ENCODE measurements around the gene CPNE4.

DNA sequence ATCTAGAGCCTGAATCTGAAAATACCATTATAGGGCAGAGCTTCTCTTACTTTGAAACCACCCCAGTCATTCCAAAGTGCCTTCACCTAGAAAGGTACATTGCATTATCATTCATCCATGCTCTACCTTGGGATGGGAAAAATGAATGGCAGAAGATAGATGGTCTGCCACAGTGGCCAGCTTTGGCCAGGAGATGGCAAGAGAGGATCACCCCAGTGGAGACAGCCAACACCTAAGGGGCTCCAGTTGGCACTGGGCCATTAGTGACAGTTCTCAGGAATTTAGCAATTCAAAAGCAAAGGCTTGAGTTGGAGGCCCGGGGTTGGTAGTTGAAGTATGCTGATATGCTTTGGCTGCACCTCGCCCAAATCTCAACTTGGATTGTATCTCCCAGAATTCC, 278.4 kb downstream of the CPNE4 start:
- TF ChIP-seq, protein P1, sequence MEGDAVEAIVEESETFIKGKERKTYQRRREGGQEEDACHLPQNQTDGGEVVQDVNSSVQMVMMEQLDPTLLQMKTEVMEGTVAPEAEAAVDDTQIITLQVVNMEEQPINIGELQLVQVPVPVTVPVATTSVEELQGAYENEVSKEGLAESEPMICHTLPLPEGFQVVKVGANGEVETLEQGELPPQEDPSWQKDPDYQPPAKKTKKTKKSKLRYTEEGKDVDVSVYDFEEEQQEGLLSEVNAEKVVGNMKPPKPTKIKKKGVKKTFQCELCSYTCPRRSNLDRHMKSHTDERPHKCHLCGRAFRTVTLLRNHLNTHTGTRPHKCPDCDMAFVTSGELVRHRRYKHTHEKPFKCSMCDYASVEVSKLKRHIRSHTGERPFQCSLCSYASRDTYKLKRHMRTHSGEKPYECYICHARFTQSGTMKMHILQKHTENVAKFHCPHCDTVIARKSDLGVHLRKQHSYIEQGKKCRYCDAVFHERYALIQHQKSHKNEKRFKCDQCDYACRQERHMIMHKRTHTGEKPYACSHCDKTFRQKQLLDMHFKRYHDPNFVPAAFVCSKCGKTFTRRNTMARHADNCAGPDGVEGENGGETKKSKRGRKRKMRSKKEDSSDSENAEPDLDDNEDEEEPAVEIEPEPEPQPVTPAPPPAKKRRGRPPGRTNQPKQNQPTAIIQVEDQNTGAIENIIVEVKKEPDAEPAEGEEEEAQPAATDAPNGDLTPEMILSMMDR (IDR thresholded peaks at IDR 0.05 in 4 of 5, conservative IDR thresholded peaks at IDR 0.05 in 1 of 5): no peak
- no peak for TF ChIP-seq POLR2A (IDR thresholded peaks at IDR 0.05)
